GM12878 (cell line): ENCODE measurements around the gene ARHGAP26. TPM values are rescaled to one million over a fixed set of nuclear protein-coding genes. Genes with fewer than 3 reads are reported as not detected.

Experiments
- ATAC-seq: fragments of 200-7000 bp; cut with Tn5 transposase; 3 replicates; pipeline ENCODE4 v1.9.1; 2020; ENCODE audit warnings: mild to moderate bottlenecking, moderate library complexity
- BruUV-seq: library from RNA; stranded (reverse); fragments of 400-500 nt; replicated peaks from 2 replicates; lab custom pipeline; 2021; lab: Mats Ljungman, UMichigan
- CTCF ChIA-PET: fragments of 300-600 bp; sonication (Branson Sonifier 250); formaldehyde crosslinking; extraction: SDS; loops from one replicate; lab custom pipeline; 2021; ENCODE audit warnings: inconsistent platforms; lab: Yijun Ruan, JAX
- POLR2A ChIA-PET: fragments of 350-600 bp; formaldehyde crosslinking; extraction: SDS; loops from one replicate; lab custom pipeline; 2021; ENCODE audit warnings: inconsistent platforms; lab: Charles Lee
- RAD21 ChIA-PET: fragments of 300-600 bp; sonication (Branson Sonifier 250); formaldehyde crosslinking; loops from one replicate; lab custom pipeline; 2023; ENCODE audit warnings: antibody characterized with exemption; ENCODE audit not compliant: unreplicated experiment; lab: Charles Lee
- SMC1A ChIA-PET: fragments of 300-600 bp; sonication (Branson Sonifier 250); formaldehyde crosslinking; loops from one replicate; lab custom pipeline; 2023; ENCODE audit not compliant: unreplicated experiment, uncharacterized antibody; lab: Charles Lee
- DNase-seq: peaks from one replicate; pipeline ENCODE4 v3.0.0-alpha.2; 2011; ENCODE audit warnings: low read depth, low spot score
- FAIRE-seq: peaks from 3 replicates; lab custom pipeline; 2011; peaks lifted over from hg19 to GRCh38; lab: Jason Lieb, UNC
- H2AFZ ChIP-seq: 2 replicates; pipeline ENCODE4 v1.6.0; 2011; ENCODE audit warnings: low read depth, low read length, control low read depth; ENCODE audit not compliant: control insufficient read depth
- H3K27ac ChIP-seq: 2 replicates; pipeline ENCODE4 v1.5.1; 2011; ENCODE audit warnings: control low read depth; ENCODE audit not compliant: control insufficient read depth, insufficient read depth
- H3K27me3 ChIP-seq, 2 experiments: replicated peaks in 1 of 2; 2 replicates each; pipeline versions ENCODE4 v1.6.0 to v1.6.1; 2011; ENCODE audit warnings: low read length in 1 of 2; ENCODE audit not compliant: control insufficient read depth in 2 of 2, insufficient read depth in 2 of 2
- H3K36me3 ChIP-seq, 2 experiments: 2 replicates each; pipeline ENCODE4 v1.5.1; 2011; ENCODE audit warnings: low read length in 1 of 2; ENCODE audit not compliant: control insufficient read depth in 2 of 2, insufficient read depth in 2 of 2
- H3K4me1 ChIP-seq: 2 replicates; pipeline ENCODE4 v1.6.1; 2011; ENCODE audit warnings: mild to moderate bottlenecking, low read length, moderate library complexity, mixed read lengths; ENCODE audit not compliant: control insufficient read depth, insufficient read depth
- H3K4me2 ChIP-seq: 2 replicates; pipeline ENCODE4 v1.6.0; 2011; ENCODE audit warnings: control low read depth; ENCODE audit not compliant: control insufficient read depth, insufficient read depth
- H3K4me3 ChIP-seq: fragments of 200-600 bp; sonication (generic); 2 replicates; pipeline ENCODE4 v1.5.1; 2016
- H3K79me2 ChIP-seq: 2 replicates; pipeline ENCODE4 v1.6.0; 2011; ENCODE audit warnings: low read length; ENCODE audit not compliant: control insufficient read depth, insufficient read depth
- H3K9ac ChIP-seq: 2 replicates; pipeline ENCODE4 v1.8.0; 2011; ENCODE audit warnings: low read length, control low read depth, mixed read lengths; ENCODE audit not compliant: control insufficient read depth, insufficient read depth
- H3K9me3 ChIP-seq: replicated peaks from 3 replicates; pipeline ENCODE4 v1.5.1; 2011; ENCODE audit warnings: mild to moderate bottlenecking, low read length; ENCODE audit not compliant: control insufficient read depth, insufficient read depth
- H4K20me1 ChIP-seq: 2 replicates; pipeline ENCODE4 v1.6.0; 2011; ENCODE audit not compliant: control insufficient read depth, insufficient read depth
- ATF7 ChIP-seq: fragments of 450-650 bp; IDR thresholded peaks from 2 replicates; pipeline ENCODE4 v1.6.1; 2016; ENCODE audit warnings: low read depth, mild to moderate bottlenecking
- BMI1 ChIP-seq: fragments of 450-650 bp; IDR thresholded peaks from 2 replicates; pipeline ENCODE4 v1.6.1; 2016; ENCODE audit warnings: mild to moderate bottlenecking, moderate library complexity, borderline replicate concordance
- CREM ChIP-seq: IDR thresholded peaks from 2 replicates; pipeline ENCODE4 v1.6.1; 2014; ENCODE audit warnings: antibody characterized with exemption, low read depth
- DPF2 ChIP-seq: fragments of 450-650 bp; IDR thresholded peaks from 2 replicates; pipeline ENCODE4 v1.6.1; 2017; ENCODE audit warnings: mild to moderate bottlenecking
- IRF4 ChIP-seq: IDR thresholded peaks from 2 replicates; pipeline ENCODE4 v1.6.1; 2011; ENCODE audit warnings: low read depth, low read length
- NRF1 ChIP-seq: conservative IDR thresholded peaks from 2 replicates; pipeline ENCODE4 v1.6.1; 2011; ENCODE audit warnings: mild to moderate bottlenecking, low read depth, low read length, improper control_type of control experiment
- PAX5 ChIP-seq: IDR thresholded peaks from 2 replicates; pipeline ENCODE4 v1.6.1; 2011; ENCODE audit warnings: low read depth, low read length, borderline replicate concordance
- PML ChIP-seq: IDR thresholded peaks from 2 replicates; pipeline ENCODE4 v1.6.1; 2012; ENCODE audit warnings: low read length, inconsistent platforms
- POLR2AphosphoS2 ChIP-seq: IDR thresholded peaks from 2 replicates; pipeline ENCODE4 v1.6.1; 2011; ENCODE audit warnings: low read depth, mild to moderate bottlenecking, low read length, improper control_type of control experiment, moderate library complexity
- POU2F2 ChIP-seq: IDR thresholded peaks from 3 replicates; pipeline ENCODE4 v1.6.1; 2011; ENCODE audit warnings: low read depth, mild to moderate bottlenecking, low read length, borderline replicate concordance
- RB1 ChIP-seq: fragments of 450-650 bp; formaldehyde crosslinking; IDR thresholded peaks from 2 replicates; pipeline ENCODE4 v1.6.1; 2017; ENCODE audit warnings: mild to moderate bottlenecking, borderline replicate concordance
- RBBP5 ChIP-seq: fragments of 200-600 bp; sonication (generic); conservative IDR thresholded peaks from 2 replicates; pipeline ENCODE4 v1.6.1; 2016
- TAF1 ChIP-seq: IDR thresholded peaks from 2 replicates; pipeline ENCODE4 v1.6.1; 2011; ENCODE audit warnings: mild to moderate bottlenecking, low read depth, low read length, borderline replicate concordance
- WGBS: methylation state at CpG from one replicate; pipeline ENCODE4 v1.1.6; 2016; ENCODE audit warnings: low lambda C conversion rate; ENCODE audit not compliant: insufficient replicate concordance, insufficient coverage; ENCODE audit errors: missing lambda C conversion rate; 5-methylcytosine and 5-hydroxymethylcytosine counted together
- in situ Hi-C: fragments of 300-500 bp; cut with MboI; formaldehyde crosslinking; loops from 9 replicates; pipeline ENCODE4 v1.14.3; 2018; ENCODE audit warnings: mixed read lengths
- intact Hi-C: fragments of 100-400 bp; cut with micrococcal nuclease; formaldehyde crosslinking; loops from one replicate; pipeline ENCODE4 v1.14.2; 2022; ENCODE audit not compliant: unreplicated experiment
- polyA plus RNA-seq, 11 experiments: library from polyadenylated mRNA; depleted of rRNA in 4 of 11; unstranded in 6 of 11; stranded (reverse) in 5 of 11; fragments of >200 nt; fragmentation: Nextera tagmentation in 4 of 11; fragmentation: Illumina TruSeq in 1 of 11; extraction: Ambion mirVana in 4 of 11; extraction: Trizol in 1 of 11; gene quantifications; 1 replicate in 1 of 11; 2 replicates in 10 of 11; pipeline versions ENCODE4 v1.2.1 to v1.2.3, GENCODE V29; 2011 to 2016; ENCODE audit warnings: inconsistent platforms in 2 of 11, missing spikeins in 2 of 11, low read depth in 1 of 11
- total RNA-seq, 4 experiments: library from RNA; depleted of rRNA in 3 of 4; stranded (reverse); fragments of >200 nt in 3 of 4; fragmentation: Illumina TruSeq in 1 of 4; extraction: Trizol in 1 of 4; gene quantifications; 2 replicates each; pipeline versions ENCODE4 v1.2.1 to v1.2.3, GENCODE V29; 2013 to 2021

Gene ARHGAP26
- total and polyA plus RNA-seq, 10 of the 15 experiments (the other 5 are each of a cell fraction or from before 2014, with no cell fraction given): 9.4 to 41.5 (median 19.3) TPM

GRCh38 chr5:143121135-143121475 lies 350.9 kb downstream of the ARHGAP26 start:
- ATAC-seq (no peak), DNase-seq (no peak), FAIRE-seq (no peak)
- Histone ChIP-seq H4K20me1 (no peaks in the 10 kb centered on the region), H3K79me2 (no peaks in the 10 kb centered on the region), H3K27ac (no peak overlapping the region), H3K4me3 (no peak overlapping the region), H3K4me2 (no peak overlapping the region), H3K27me3 (no peaks in the 10 kb centered on the region), H3K9me3 (no peaks in the 10 kb centered on the region; the same call in 2 of the 3 replicates), H2AFZ (no peak overlapping the region), H3K9ac (no peak overlapping the region), H3K4me1 (peaks cover 22% of the 10 kb centered on the region), H3K36me3 (peaks cover 0 to 7% of the 10 kb centered on the region in 2 experiments; a peak in 2 of 4 replicates)
- no peak for TF ChIP-seq POU2F2
- TF ChIP-seq NRF1: no peak
- no peak for TF ChIP-seq PML
- no peak for TF ChIP-seq BMI1
- TF ChIP-seq IRF4: no peak
- no peak for TF ChIP-seq CREM
- no peak for TF ChIP-seq TAF1
- no peak for TF ChIP-seq DPF2
- TF ChIP-seq RBBP5: no peak
- TF ChIP-seq ATF7: no peak
- no peak for TF ChIP-seq PAX5
- TF ChIP-seq RB1: no peak
- no peak for TF ChIP-seq POLR2AphosphoS2
- ChIA-PET RAD21 (no interaction called here), SMC1A (interaction anchor here (1.3 to 17.0 kb wide), 3 partner anchors 16 to 67 kb away, joined by 3 to 271 read pairs (median 37); no protein-coding TSS in a partner anchor), POLR2A (no interaction called here), CTCF (no interaction called here)
- in situ Hi-C loops: no loop called here
- intact Hi-C loops: no loop called here
- WGBS: 82% methylated on average over 3 of the region's 3 CpGs
- no TSS peak for BruUV-seq
